Fibroblast of mammary gland (primary cell): ENCODE data around the gene CDC42EP5.
"Not testable (repeated sequence)": the region's sequence is repeated elsewhere in the genome, so short reads cannot be mapped to it uniquely, and the experiment has no call there.

Experiments used
- DNase-seq: peaks from one replicate; pipeline ENCODE4 v3.0.0-alpha.2; 2010; ENCODE audit warnings: low read depth
- H3K4me3 ChIP-seq: 2 replicates; pipeline ENCODE4 v1.5.1; 2011; ENCODE audit warnings: low read depth, mild to moderate bottlenecking, low read length, moderate library complexity; ENCODE audit not compliant: control insufficient read depth
- CTCF ChIP-seq: conservative IDR thresholded peaks from 2 replicates; pipeline ENCODE4 v1.5.1; 2011; ENCODE audit warnings: low read depth, low read length, inconsistent platforms; ENCODE audit not compliant: control insufficient read depth, insufficient read depth

Gene CDC42EP5

GRCh38 chr19:54470276-54470887 lies 2.7 kb downstream of the CDC42EP5 start:
- DNase-seq = no peak
- no peak overlapping the region for H3K4me3 ChIP-seq
- no peak for TF ChIP-seq CTCF

GRCh38 chr19:54469496-54469934 lies 3.6 kb downstream of the CDC42EP5 start:
- DNase-seq = no peak
- TF ChIP-seq CTCF = no peak
- no peak overlapping the region for H3K4me3 ChIP-seq

- H3K4me3 ChIP-seq, DNase-seq: not testable (repeated sequence)
These were observed 7.0 kb downstream of the CDC42EP5 start for GRCh38 chr19:54466110-54466480.

GRCh38 chr19:54465426-54466109 lies 7.5 kb downstream of the CDC42EP5 start:
- no peak for TF ChIP-seq CTCF
- DNase-seq = no peak
- H3K4me3 ChIP-seq = no peak overlapping the region

GRCh38 chr19:54464630-54465425 lies 8.3 kb downstream of the CDC42EP5 start:
- peak overlapping the region; percentile 51 for H3K4me3 ChIP-seq
- peak; percentile 62 for DNase-seq
- TF ChIP-seq CTCF = no peak

- DNase-seq = peak; percentile 40
- no peak for TF ChIP-seq CTCF
- peak overlapping the region; percentile 51 for H3K4me3 ChIP-seq
These were observed 9.0 kb downstream of the CDC42EP5 start for GRCh38 chr19:54464044-54464629.

- H3K4me3 ChIP-seq = peak within 1 kb of the TSS; percentile 51
- DNase-seq = peak; percentile 98
- no peak for TF ChIP-seq CTCF
These were observed 9.5 kb downstream of the CDC42EP5 start, which contains the start of gene LENG9 for GRCh38 chr19:54463531-54464043. Gene LENG9 (minus strand): TSS chr19:54463778. CDS start chr19:54463526, 252 bp downstream.
